K562 (cell line): ENCODE results near the gene TOMM40L. TPM values are rescaled to one million over a fixed set of nuclear protein-coding genes. Genes with fewer than 3 reads are reported as not detected.

Source experiments
- BACH1 ChIP-seq: fragments of 200-800 bp; sonication (Bioruptor generic); IDR thresholded peaks from 2 replicates; pipeline ENCODE4 v1.6.1; 2016; ENCODE audit warnings: missing genetic modification characterization, missing compliant biosample characterization
- CBFB ChIP-seq: sonication (generic); formaldehyde crosslinking; IDR thresholded peaks from 2 replicates; pipeline ENCODE4 v1.4.0; 2020; ENCODE audit warnings: mild to moderate bottlenecking, missing genetic modification reagents
- CREM ChIP-seq: IDR thresholded peaks from 2 replicates; pipeline ENCODE4 v1.6.1; 2014; ENCODE audit warnings: antibody characterized with exemption, low read depth
- FOXA3 ChIP-seq, 2 experiments: fragments of 450-650 bp in 1 of 2; sonication (generic) in 1 of 2; formaldehyde crosslinking; IDR thresholded peaks in 1 of 2; conservative IDR thresholded peaks in 1 of 2; 2 replicates each; pipeline versions ENCODE4 v1.4.0 to v1.8.0; 2020 to 2022; ENCODE audit warnings: mild to moderate bottlenecking in 2 of 2, missing genetic modification reagents in 1 of 2
- KHSRP ChIP-seq: fragments of 450-650 bp; IDR thresholded peaks from 2 replicates; pipeline ENCODE4 v1.6.1; 2017
- MYC ChIP-seq, 2 experiments: fragments of 250-450 bp in 1 of 2; sonication (Bioruptor Pico) in 1 of 2; IDR thresholded peaks; 2 replicates each; pipeline versions ENCODE4 v1.5.1 to v1.6.1; 2012 to 2021; ENCODE audit warnings: low read depth in 2 of 2, borderline replicate concordance in 1 of 2, improper control_type of control experiment in 1 of 2, low read length in 1 of 2, mild to moderate bottlenecking in 1 of 2, moderate library complexity in 1 of 2
- NUFIP1 ChIP-seq: fragments of 450-650 bp; IDR thresholded peaks from 2 replicates; pipeline ENCODE4 v1.6.1; 2018; ENCODE audit not compliant: partially characterized antibody
- POLR2A ChIP-seq: fragments of 450-650 bp; conservative IDR thresholded peaks from 2 replicates; pipeline ENCODE4 v1.6.1; 2016
- POLR2AphosphoS5 ChIP-seq: IDR thresholded peaks from 2 replicates; pipeline ENCODE4 v1.6.1; 2011; ENCODE audit warnings: mild to moderate bottlenecking, low read depth, low read length, moderate library complexity; ENCODE audit not compliant: control insufficient read depth, insufficient read depth
- RCOR1 ChIP-seq, 2 experiments: IDR thresholded peaks; 2 replicates each; pipeline ENCODE4 v1.6.1; 2012; ENCODE audit warnings: low read depth in 2 of 2, low read length in 2 of 2, borderline replicate concordance in 1 of 2, improper control_type of control experiment in 1 of 2
- SMARCE1 ChIP-seq: fragments of 450-650 bp; IDR thresholded peaks from 2 replicates; pipeline ENCODE4 v1.7.1; 2016; ENCODE audit warnings: mild to moderate bottlenecking
- SNIP1 ChIP-seq: fragments of 450-650 bp; IDR thresholded peaks from 2 replicates; pipeline ENCODE4 v1.7.1; 2017; ENCODE audit warnings: low read depth, mild to moderate bottlenecking
- ZNF41 ChIP-seq: fragments of 250-450 bp; sonication (Bioruptor Pico); conservative IDR thresholded peaks from 2 replicates; pipeline ENCODE4 v1.4.0; 2020; ENCODE audit warnings: mild to moderate bottlenecking
- ZNF507 ChIP-seq: conservative IDR thresholded peaks from 2 replicates; pipeline ENCODE4 v1.6.1; 2017; ENCODE audit warnings: missing genetic modification characterization, missing compliant biosample characterization
- polyA plus RNA-seq, 8 experiments: library from polyadenylated mRNA; depleted of rRNA in 4 of 8; stranded (reverse) in 5 of 8; unstranded in 3 of 8; fragments of >200 nt; fragmentation: Nextera tagmentation in 2 of 8; fragmentation: Illumina TruSeq in 1 of 8; extraction: Ambion mirVana in 2 of 8; extraction: Trizol in 1 of 8; gene quantifications; 2 replicates each; pipeline versions ENCODE4 v1.2.1 to v1.2.3, GENCODE V29; 2011 to 2014; ENCODE audit warnings: inconsistent platforms in 1 of 8, missing spikeins in 1 of 8
- total RNA-seq, 7 experiments: library from RNA; depleted of rRNA in 6 of 7; stranded (reverse); fragments of >200 nt in 6 of 7; fragmentation: Illumina TruSeq in 2 of 7; extraction: Trizol in 2 of 7; gene quantifications; 2 replicates each; pipeline versions ENCODE4 v1.2.1 to v1.2.3, GENCODE V29; 2011 to 2021; ENCODE audit warnings: low replicate concordance in 1 of 7
- TF ChIP-seq, protein P1 (sequence below): fragments of 250-450 bp; sonication (Bioruptor Pico); IDR thresholded peaks from 2 replicates; pipeline ENCODE4 v1.6.1; 2021; ENCODE audit warnings: mild to moderate bottlenecking
- TF ChIP-seq, protein P2 (sequence below): fragments of 250-450 bp; sonication (Bioruptor Pico); IDR thresholded peaks from 2 replicates; pipeline ENCODE4 v1.5.0; 2021
- TF ChIP-seq, protein P3 (sequence below): fragments of 250-450 bp; sonication (Bioruptor Pico); IDR thresholded peaks from 2 replicates; pipeline ENCODE4 v1.8.0; 2021; ENCODE audit warnings: moderate library complexity, mild to moderate bottlenecking, inconsistent platforms
- TF ChIP-seq, protein P4 (sequence below): fragments of 250-450 bp; sonication (Bioruptor Pico); IDR thresholded peaks from 2 replicates; pipeline ENCODE4 v1.5.1; 2021; ENCODE audit warnings: mild to moderate bottlenecking
- TF ChIP-seq, protein P5 (sequence below): fragments of 250-450 bp; sonication (Bioruptor Pico); IDR thresholded peaks from 2 replicates; pipeline ENCODE4 v1.4.0; 2020; ENCODE audit warnings: mild to moderate bottlenecking, moderate library complexity, borderline replicate concordance

Gene TOMM40L
- total and polyA plus RNA-seq, 9 of the 15 experiments (the other 6 are each of a cell fraction or from before 2014, with no cell fraction given): 9.6 to 33.6 (median 25.2) TPM

GRCh38 chr1:161225534-161226319 lies at the start of gene TOMM40L (continued):
- TF ChIP-seq, protein P1, sequence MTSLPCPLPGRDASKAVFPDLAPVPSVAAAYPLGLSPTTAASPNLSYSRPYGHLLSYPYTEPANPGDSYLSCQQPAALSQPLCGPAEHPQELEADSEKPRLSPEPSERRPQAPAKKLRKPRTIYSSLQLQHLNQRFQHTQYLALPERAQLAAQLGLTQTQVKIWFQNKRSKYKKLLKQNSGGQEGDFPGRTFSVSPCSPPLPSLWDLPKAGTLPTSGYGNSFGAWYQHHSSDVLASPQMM (CRISPR knock-in tag): no peak
- peak; percentile 87 for TF ChIP-seq POLR2A
- TF ChIP-seq SNIP1: no peak
- no peak for TF ChIP-seq SMARCE1
- TF ChIP-seq RCOR1 (IDR thresholded peaks at IDR 0.05; ENCODE audit: borderline replicate concordance in 1 of 2, low read depth in 2 of 2, low read length in 2 of 2): 0 out of 4 replicates have a peak, but pooled peaks of 1 of the 2 experiments have one; percentile 13
- TF ChIP-seq, protein P2, sequence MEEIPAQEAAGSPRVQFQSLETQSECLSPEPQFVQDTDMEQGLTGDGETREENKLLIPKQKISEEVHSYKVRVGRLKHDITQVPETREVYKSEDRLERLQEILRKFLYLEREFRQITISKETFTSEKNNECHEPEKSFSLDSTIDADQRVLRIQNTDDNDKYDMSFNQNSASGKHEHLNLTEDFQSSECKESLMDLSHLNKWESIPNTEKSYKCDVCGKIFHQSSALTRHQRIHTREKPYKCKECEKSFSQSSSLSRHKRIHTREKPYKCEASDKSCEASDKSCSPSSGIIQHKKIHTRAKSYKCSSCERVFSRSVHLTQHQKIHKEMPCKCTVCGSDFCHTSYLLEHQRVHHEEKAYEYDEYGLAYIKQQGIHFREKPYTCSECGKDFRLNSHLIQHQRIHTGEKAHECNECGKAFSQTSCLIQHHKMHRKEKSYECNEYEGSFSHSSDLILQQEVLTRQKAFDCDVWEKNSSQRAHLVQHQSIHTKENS (CRISPR knock-in tag): no peak
- TF ChIP-seq NUFIP1: no peak
- no peak for TF ChIP-seq KHSRP
- TF ChIP-seq ZNF507 (tag): no peak
- TF ChIP-seq ZNF41 (CRISPR knock-in tag): no peak
- no peak for TF ChIP-seq FOXA3 (CRISPR knock-in tag; conservative IDR thresholded peaks at IDR 0.05 in 1 of 2, IDR thresholded peaks at IDR 0.05 in 1 of 2)
- TF ChIP-seq POLR2AphosphoS5: no peak
- TF ChIP-seq, protein P3, sequence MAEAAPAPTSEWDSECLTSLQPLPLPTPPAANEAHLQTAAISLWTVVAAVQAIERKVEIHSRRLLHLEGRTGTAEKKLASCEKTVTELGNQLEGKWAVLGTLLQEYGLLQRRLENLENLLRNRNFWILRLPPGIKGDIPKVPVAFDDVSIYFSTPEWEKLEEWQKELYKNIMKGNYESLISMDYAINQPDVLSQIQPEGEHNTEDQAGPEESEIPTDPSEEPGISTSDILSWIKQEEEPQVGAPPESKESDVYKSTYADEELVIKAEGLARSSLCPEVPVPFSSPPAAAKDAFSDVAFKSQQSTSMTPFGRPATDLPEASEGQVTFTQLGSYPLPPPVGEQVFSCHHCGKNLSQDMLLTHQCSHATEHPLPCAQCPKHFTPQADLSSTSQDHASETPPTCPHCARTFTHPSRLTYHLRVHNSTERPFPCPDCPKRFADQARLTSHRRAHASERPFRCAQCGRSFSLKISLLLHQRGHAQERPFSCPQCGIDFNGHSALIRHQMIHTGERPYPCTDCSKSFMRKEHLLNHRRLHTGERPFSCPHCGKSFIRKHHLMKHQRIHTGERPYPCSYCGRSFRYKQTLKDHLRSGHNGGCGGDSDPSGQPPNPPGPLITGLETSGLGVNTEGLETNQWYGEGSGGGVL (CRISPR knock-in tag): no peak
- TF ChIP-seq MYC (IDR thresholded peaks at IDR 0.05; ENCODE audit: low read depth, low read length): peak; percentile 48
- no peak for TF ChIP-seq MYC (CRISPR knock-in tag; IDR thresholded peaks at IDR 0.05; ENCODE audit: borderline replicate concordance, low read depth)
- TF ChIP-seq, protein P4, sequence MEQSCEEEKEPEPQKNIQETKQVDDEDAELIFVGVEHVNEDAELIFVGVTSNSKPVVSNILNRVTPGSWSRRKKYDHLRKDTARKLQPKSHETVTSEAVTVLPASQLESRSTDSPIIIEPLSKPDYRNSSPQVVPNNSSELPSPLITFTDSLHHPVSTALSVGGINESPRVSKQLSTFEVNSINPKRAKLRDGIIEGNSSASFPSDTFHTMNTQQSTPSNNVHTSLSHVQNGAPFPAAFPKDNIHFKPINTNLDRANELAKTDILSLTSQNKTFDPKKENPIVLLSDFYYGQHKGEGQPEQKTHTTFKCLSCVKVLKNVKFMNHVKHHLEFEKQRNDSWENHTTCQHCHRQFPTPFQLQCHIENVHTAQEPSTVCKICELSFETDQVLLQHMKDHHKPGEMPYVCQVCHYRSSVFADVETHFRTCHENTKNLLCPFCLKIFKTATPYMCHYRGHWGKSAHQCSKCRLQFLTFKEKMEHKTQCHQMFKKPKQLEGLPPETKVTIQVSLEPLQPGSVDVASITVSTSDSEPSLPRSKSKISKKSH (CRISPR knock-in tag): no peak
- TF ChIP-seq, protein P5, sequence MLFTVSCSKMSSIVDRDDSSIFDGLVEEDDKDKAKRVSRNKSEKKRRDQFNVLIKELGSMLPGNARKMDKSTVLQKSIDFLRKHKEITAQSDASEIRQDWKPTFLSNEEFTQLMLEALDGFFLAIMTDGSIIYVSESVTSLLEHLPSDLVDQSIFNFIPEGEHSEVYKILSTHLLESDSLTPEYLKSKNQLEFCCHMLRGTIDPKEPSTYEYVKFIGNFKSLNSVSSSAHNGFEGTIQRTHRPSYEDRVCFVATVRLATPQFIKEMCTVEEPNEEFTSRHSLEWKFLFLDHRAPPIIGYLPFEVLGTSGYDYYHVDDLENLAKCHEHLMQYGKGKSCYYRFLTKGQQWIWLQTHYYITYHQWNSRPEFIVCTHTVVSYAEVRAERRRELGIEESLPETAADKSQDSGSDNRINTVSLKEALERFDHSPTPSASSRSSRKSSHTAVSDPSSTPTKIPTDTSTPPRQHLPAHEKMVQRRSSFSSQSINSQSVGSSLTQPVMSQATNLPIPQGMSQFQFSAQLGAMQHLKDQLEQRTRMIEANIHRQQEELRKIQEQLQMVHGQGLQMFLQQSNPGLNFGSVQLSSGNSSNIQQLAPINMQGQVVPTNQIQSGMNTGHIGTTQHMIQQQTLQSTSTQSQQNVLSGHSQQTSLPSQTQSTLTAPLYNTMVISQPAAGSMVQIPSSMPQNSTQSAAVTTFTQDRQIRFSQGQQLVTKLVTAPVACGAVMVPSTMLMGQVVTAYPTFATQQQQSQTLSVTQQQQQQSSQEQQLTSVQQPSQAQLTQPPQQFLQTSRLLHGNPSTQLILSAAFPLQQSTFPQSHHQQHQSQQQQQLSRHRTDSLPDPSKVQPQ (CRISPR knock-in tag): no peak
- peak; percentile 51; the same call in 1 of the 2 replicates for TF ChIP-seq BACH1 (tag)
- no peak for TF ChIP-seq CBFB (CRISPR knock-in tag)
- peak; percentile 63; the same call in 1 of the 2 replicates for TF ChIP-seq CREM
